Measurements from ENCODE around the gene PRRG4.

Gene PRRG4

GRCh38 chr11:32893343-32894148 is 63.8 kb downstream of the PRRG4 start:
- Mint-ChIP-seq H3K4me3 (peak overlapping the region; percentile 92), H3K9me3 (no peaks in the 10 kb centered on the region), H3K27me3 (peaks cover 3% of the 10 kb centered on the region), H3K4me1 (ENCODE audit: low read depth) (peaks cover 21% of the 10 kb centered on the region), H3K36me3 (ENCODE audit: low read depth) (peaks cover 17% of the 10 kb centered on the region), H3K27ac (peak overlapping the region; percentile 88)
- intact Hi-C loops (cut with micrococcal nuclease): loop anchor here (5.0 kb wide), 3 partner anchors 61 to 169 kb away; no protein-coding TSS in a partner anchor

- H3K27ac Mint-ChIP-seq: peak overlapping the region; percentile 88
- intact Hi-C loops (cut with micrococcal nuclease): loop anchor here (5.0 kb wide), 3 partner anchors 62 to 168 kb away; no protein-coding TSS in a partner anchor
These were observed 64.6 kb downstream of the PRRG4 start for GRCh38 chr11:32894149-32894827.

GRCh38 chr11:32894921-32895320 is 65.2 kb downstream of the PRRG4 start:
- Mint-ChIP-seq H3K36me3 (ENCODE audit: low read depth) (peaks cover 22% of the 10 kb centered on the region), H3K27me3 (peaks cover 3% of the 10 kb centered on the region), H3K27ac (no peak overlapping the region), H3K4me3 (no peak overlapping the region), H3K9me3 (no peaks in the 10 kb centered on the region), H3K4me1 (ENCODE audit: low read depth) (peaks cover 34% of the 10 kb centered on the region)
- intact Hi-C loops (cut with micrococcal nuclease): loop anchor here (5.0 kb wide), 3 partner anchors 63 to 167 kb away; no protein-coding TSS in a partner anchor

More at GRCh38 chr11:32894149-32894827, 64.6 kb downstream of the PRRG4 start:
- Mint-ChIP-seq H3K9me3 (no peaks in the 10 kb centered on the region), H3K27me3 (peaks cover 3% of the 10 kb centered on the region), H3K4me3 (peak overlapping the region; percentile 92), H3K36me3 (ENCODE audit: low read depth) (peaks cover 22% of the 10 kb centered on the region), H3K4me1 (ENCODE audit: low read depth) (peaks cover 28% of the 10 kb centered on the region)

- Mint-ChIP-seq H3K27me3 (no peaks in the 10 kb centered on the region), H3K9me3 (no peaks in the 10 kb centered on the region), H3K4me3 (no peak overlapping the region), H3K27ac (no peak overlapping the region), H3K36me3 (ENCODE audit: low read depth) (peaks cover 22% of the 10 kb centered on the region), H3K4me1 (ENCODE audit: low read depth) (peaks cover 40% of the 10 kb centered on the region)
- intact Hi-C loops (cut with micrococcal nuclease): no loop called here
These were observed 65.7 kb downstream of the PRRG4 start for GRCh38 chr11:32895471-32895870.

- intact Hi-C loops (cut with micrococcal nuclease): no loop called here
- no peak overlapping the region for H3K27ac Mint-ChIP-seq
- H3K27me3 Mint-ChIP-seq: no peaks in the 10 kb centered on the region
- H3K9me3 Mint-ChIP-seq: no peaks in the 10 kb centered on the region
- H3K4me1 Mint-ChIP-seq (ENCODE audit: low read depth): peaks cover 45% of the 10 kb centered on the region
- peaks cover 21% of the 10 kb centered on the region for H3K36me3 Mint-ChIP-seq (ENCODE audit: low read depth)
- H3K4me3 Mint-ChIP-seq: no peak overlapping the region
These were observed 67.4 kb downstream of the PRRG4 start for GRCh38 chr11:32897103-32897502.

DNA sequence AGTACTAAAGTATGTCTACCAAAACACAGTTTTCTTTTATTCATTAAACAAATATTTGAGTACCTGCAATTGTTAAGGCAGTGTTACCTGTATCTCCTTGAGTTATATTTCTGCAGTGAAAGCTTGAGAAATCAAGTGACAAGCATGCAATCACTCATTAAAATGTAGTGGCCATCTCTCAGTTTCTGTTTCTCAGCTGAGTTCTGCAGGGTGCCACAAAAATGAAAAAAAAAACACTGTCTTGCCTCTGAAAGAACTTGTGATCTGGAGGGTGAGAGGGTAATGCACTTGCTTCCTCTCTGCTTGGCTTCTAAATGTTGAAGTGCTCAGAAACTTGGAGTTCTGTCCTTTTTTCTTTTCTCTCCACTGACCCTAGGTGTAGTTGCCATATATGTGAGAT is 69.7 kb downstream of the PRRG4 start:
- peaks cover 64% of the 10 kb centered on the region for H3K4me1 Mint-ChIP-seq (ENCODE audit: low read depth)
- no peaks in the 10 kb centered on the region for H3K9me3 Mint-ChIP-seq
- H3K27ac Mint-ChIP-seq: peak overlapping the region; percentile 21
- no peaks in the 10 kb centered on the region for H3K27me3 Mint-ChIP-seq
- intact Hi-C loops (cut with micrococcal nuclease): no loop called here
- peaks cover 7% of the 10 kb centered on the region for H3K36me3 Mint-ChIP-seq (ENCODE audit: low read depth)
- H3K4me3 Mint-ChIP-seq: no peak overlapping the region

- peak overlapping the region; percentile 26 for H3K4me3 Mint-ChIP-seq
- no peaks in the 10 kb centered on the region for H3K9me3 Mint-ChIP-seq
- H3K27ac Mint-ChIP-seq: no peak overlapping the region
- intact Hi-C loops (cut with micrococcal nuclease): no loop called here
- H3K27me3 Mint-ChIP-seq: no peaks in the 10 kb centered on the region
- peaks cover 11% of the 10 kb centered on the region for H3K36me3 Mint-ChIP-seq (ENCODE audit: low read depth)
- peaks cover 67% of the 10 kb centered on the region for H3K4me1 Mint-ChIP-seq (ENCODE audit: low read depth)
These were observed 72.5 kb downstream of the PRRG4 start for GRCh38 chr11:32902089-32902665.

GRCh38 chr11:32905028-32905667 is 75.4 kb downstream of the PRRG4 start:
- H3K4me3 Mint-ChIP-seq: no peak overlapping the region
- no peaks in the 10 kb centered on the region for H3K9me3 Mint-ChIP-seq
- H3K27me3 Mint-ChIP-seq: no peaks in the 10 kb centered on the region
- H3K27ac Mint-ChIP-seq: no peak overlapping the region
- intact Hi-C loops (cut with micrococcal nuclease): no loop called here
- peaks cover 47% of the 10 kb centered on the region for H3K4me1 Mint-ChIP-seq (ENCODE audit: low read depth)
- H3K36me3 Mint-ChIP-seq (ENCODE audit: low read depth): peaks cover 10% of the 10 kb centered on the region
